ENCODE measurements around the gene SREBF2. TPM values are rescaled to one million over a fixed set of nuclear protein-coding genes. Genes with fewer than 3 reads are reported as not detected.
A peak's percentile ranks its signal among the peaks of the same experiment; 100 is the strongest.

Gene SREBF2
- total and polyA plus RNA-seq, 2 of the 13 experiments (the other 11 are each of a cell fraction or from before 2014, with no cell fraction given), result 53.8 to 72.6 TPM

DNA sequence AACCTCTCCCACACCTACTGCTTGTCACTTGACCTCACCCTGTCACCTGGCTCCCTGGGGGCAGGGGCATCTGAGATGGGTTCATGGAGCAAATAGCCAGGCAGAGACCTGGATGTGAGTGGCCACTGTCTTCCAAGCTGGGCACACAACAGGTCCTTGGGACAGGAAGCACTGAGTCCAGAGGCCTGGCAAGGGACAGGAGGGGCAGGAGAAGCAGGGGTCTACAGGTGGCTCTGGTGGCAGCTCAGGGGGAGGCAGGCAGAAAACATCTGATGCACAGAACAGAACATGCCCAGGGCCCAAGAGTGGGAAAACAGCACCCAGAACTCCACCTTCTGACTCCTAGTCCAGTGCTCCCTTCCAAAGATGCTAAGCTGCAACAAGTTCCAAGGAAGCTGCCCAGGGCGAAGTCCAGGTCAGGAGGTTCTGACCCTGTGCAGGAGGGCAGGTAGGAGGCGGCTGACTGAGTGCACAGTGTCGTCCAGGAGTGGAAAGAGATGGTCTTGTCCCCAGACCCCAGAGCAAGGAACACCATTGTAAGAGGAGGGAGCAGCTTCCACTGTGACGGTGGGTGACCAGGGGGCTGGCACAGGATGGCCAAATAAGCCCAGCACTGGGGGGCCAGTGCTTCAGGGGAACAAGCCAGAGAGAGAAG, 90.2 kb downstream of the SREBF2 start:
- DNase-seq (ENCODE audit: low spot score) (no peak), FAIRE-seq (no peak), ATAC-seq (no peak)
- peaks cover 59% of the 10 kb centered on the region for H3K4me1 ChIP-seq (ENCODE audit: insufficient read depth, low read length)
- no peak overlapping the region for H3K9ac ChIP-seq (ENCODE audit: insufficient read depth, low read depth, low read length)
- WGBS (ENCODE audit: low lambda C conversion rate), result 24% methylated on average over 4 of the region's 4 CpGs
- no peaks in the 10 kb centered on the region for H3K9me3 ChIP-seq (ENCODE audit: low read length)
- in situ Hi-C loops (cut with HindIII; ENCODE audit: extremely low pct_ligation_motif_present, low pct_unique_long_range_greater_than_20kb), result no loop called here
- H3K79me2 ChIP-seq (ENCODE audit: insufficient read depth, low read length), result no peaks in the 10 kb centered on the region
- intact Hi-C loops (cut with micrococcal nuclease; ENCODE audit: unreplicated experiment), result no loop called here
- no peaks in the 10 kb centered on the region for H4K20me1 ChIP-seq (ENCODE audit: insufficient read depth, low read length)
- H3K27ac ChIP-seq (ENCODE audit: extremely low read length, insufficient read depth, low read length), result no peak overlapping the region
- peaks cover 13 to 41% of the 10 kb centered on the region in 2 experiments; a peak in 4 of 5 replicates for H3K27me3 ChIP-seq (ENCODE audit: control insufficient read depth in 1 of 2, insufficient read depth in 2 of 2, low read length in 2 of 2)
- H2AFZ ChIP-seq (ENCODE audit: low read length), result no peak overlapping the region
- H3K4me3 ChIP-seq (replicated peaks in 1 of 3; ENCODE audit: insufficient read depth in 1 of 3, low read depth in 2 of 3, low read length in 3 of 3), result no peak overlapping the region
- H3K36me3 ChIP-seq (replicated peaks in 1 of 2; ENCODE audit: control insufficient read depth in 1 of 2, insufficient read depth in 2 of 2, low read length in 2 of 2), result no peaks in the 10 kb centered on the region
- TF ChIP-seq, protein P1, sequence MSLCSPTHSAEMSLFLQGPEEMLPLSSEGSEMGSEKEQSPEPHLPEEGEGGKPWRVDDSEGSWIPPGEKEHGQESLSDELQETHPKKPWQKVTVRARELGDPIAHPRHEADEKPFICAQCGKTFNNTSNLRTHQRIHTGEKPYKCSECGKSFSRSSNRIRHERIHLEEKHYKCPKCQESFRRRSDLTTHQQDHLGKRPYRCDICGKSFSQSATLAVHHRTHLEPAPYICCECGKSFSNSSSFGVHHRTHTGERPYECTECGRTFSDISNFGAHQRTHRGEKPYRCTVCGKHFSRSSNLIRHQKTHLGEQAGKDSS (CRISPR knock-in tag; IDR thresholded peaks at IDR 0.05; ENCODE audit: borderline replicate concordance, low read depth), result peak; percentile 87
- TF ChIP-seq NFATC3 (CRISPR knock-in tag; IDR thresholded peaks at IDR 0.05), result no peak
- no peak for TF ChIP-seq ZEB1 (IDR thresholded peaks at IDR 0.05; ENCODE audit: insufficient replicate concordance, low read depth)
- TF ChIP-seq RXRA (CRISPR knock-in tag; IDR thresholded peaks at IDR 0.05), result no peak
- no peak for TF ChIP-seq HOXA5 (CRISPR knock-in tag; IDR thresholded peaks at IDR 0.05)
- no peak for TF ChIP-seq MBD4 (IDR thresholded peaks at IDR 0.05; ENCODE audit: borderline replicate concordance, low read length)
- TF ChIP-seq POLR2A (IDR thresholded peaks at IDR 0.05; ENCODE audit: insufficient read depth in 1 of 2, low read depth in 2 of 2, low read length in 2 of 2), result 0 out of 4 replicates have a peak, but pooled peaks of 1 of the 2 experiments have one; percentile 13
- no TSS peak for BruUV-seq (replicated peaks)
- CTCF ChIA-PET (ENCODE audit: low intra/inter-chr PET ratio, low total read pairs), result no interaction called here
- no peak overlapping the region for H3K4me2 ChIP-seq (ENCODE audit: low read depth, low read length)
- POLR2A ChIA-PET, result no interaction called here

DNA sequence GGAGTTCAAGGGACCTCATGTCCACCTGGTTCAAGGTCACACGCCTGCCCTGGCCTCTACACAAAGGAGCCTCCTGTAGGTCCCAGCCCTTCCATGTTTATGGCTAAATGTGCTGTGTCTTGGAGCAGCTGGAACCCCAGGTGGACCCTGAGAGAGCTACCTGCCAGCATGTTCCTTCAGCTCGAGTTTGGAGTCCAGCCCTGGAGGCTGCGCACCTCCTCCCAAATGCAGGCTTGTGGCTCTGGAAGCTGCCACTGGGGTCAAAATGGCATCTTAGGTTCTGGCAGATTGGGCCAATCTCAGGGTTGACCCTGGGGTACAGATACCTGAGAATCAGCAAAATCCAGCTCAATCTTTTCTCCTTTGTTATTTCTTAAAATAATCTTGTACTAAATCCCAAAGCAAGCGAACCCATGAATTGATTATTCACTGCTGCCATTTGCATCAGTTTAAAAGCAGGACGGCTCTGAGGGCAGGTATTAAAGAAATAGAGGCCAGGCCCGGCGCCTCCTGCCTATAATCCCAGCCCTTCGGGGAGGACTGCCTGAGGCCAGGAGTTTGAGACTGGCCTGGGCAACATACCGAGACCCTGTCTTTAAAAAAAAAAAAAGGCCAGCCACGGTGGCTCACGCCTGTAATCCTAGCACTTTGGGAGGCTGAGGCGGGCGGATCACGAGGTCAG, 90.8 kb downstream of the SREBF2 start:
- intact Hi-C loops (cut with micrococcal nuclease; ENCODE audit: unreplicated experiment), result no loop called here
- CTCF ChIA-PET (ENCODE audit: low intra/inter-chr PET ratio, low total read pairs), result no interaction called here
- DNase-seq (ENCODE audit: low spot score), result no peak
- TF ChIP-seq ZNF432 (CRISPR knock-in tag; IDR thresholded peaks at IDR 0.05; ENCODE audit: borderline replicate concordance) (no peak), KMT2A (CRISPR knock-in tag; IDR thresholded peaks at IDR 0.05) (no peak), SMYD3 (CRISPR knock-in tag; IDR thresholded peaks at IDR 0.05) (no peak)
- TF ChIP-seq, protein P2, sequence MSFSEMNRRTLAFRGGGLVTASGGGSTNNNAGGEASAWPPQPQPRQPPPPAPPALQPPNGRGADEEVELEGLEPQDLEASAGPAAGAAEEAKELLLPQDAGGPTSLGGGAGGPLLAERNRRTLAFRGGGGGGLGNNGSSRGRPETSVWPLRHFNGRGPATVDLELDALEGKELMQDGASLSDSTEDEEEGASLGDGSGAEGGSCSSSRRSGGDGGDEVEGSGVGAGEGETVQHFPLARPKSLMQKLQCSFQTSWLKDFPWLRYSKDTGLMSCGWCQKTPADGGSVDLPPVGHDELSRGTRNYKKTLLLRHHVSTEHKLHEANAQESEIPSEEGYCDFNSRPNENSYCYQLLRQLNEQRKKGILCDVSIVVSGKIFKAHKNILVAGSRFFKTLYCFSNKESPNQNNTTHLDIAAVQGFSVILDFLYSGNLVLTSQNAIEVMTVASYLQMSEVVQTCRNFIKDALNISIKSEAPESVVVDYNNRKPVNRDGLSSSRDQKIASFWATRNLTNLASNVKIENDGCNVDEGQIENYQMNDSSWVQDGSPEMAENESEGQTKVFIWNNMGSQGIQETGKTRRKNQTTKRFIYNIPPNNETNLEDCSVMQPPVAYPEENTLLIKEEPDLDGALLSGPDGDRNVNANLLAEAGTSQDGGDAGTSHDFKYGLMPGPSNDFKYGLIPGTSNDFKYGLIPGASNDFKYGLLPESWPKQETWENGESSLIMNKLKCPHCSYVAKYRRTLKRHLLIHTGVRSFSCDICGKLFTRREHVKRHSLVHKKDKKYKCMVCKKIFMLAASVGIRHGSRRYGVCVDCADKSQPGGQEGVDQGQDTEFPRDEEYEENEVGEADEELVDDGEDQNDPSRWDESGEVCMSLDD (CRISPR knock-in tag; IDR thresholded peaks at IDR 0.05; ENCODE audit: borderline replicate concordance), result no peak
- TF ChIP-seq, protein P3, sequence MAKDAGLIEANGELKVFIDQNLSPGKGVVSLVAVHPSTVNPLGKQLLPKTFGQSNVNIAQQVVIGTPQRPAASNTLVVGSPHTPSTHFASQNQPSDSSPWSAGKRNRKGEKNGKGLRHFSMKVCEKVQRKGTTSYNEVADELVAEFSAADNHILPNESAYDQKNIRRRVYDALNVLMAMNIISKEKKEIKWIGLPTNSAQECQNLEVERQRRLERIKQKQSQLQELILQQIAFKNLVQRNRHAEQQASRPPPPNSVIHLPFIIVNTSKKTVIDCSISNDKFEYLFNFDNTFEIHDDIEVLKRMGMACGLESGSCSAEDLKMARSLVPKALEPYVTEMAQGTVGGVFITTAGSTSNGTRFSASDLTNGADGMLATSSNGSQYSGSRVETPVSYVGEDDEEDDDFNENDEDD (CRISPR knock-in tag; IDR thresholded peaks at IDR 0.05; ENCODE audit: borderline replicate concordance), result no peak

More for the DNA sequence above, 90.8 kb downstream of the SREBF2 start:
- FAIRE-seq (no peak), ATAC-seq (no peak)
- no peaks in the 10 kb centered on the region for H4K20me1 ChIP-seq (ENCODE audit: insufficient read depth, low read length)
- BruUV-seq (replicated peaks), result no TSS peak
- H2AFZ ChIP-seq (ENCODE audit: low read length), result no peak overlapping the region
- H3K4me2 ChIP-seq (ENCODE audit: low read depth, low read length), result no peak overlapping the region
- no peak overlapping the region for H3K9ac ChIP-seq (ENCODE audit: insufficient read depth, low read depth, low read length)
- H3K79me2 ChIP-seq (ENCODE audit: insufficient read depth, low read length), result no peaks in the 10 kb centered on the region
- H3K36me3 ChIP-seq (replicated peaks in 1 of 2; ENCODE audit: control insufficient read depth in 1 of 2, insufficient read depth in 2 of 2, low read length in 2 of 2), result no peaks in the 10 kb centered on the region
- H3K9me3 ChIP-seq (ENCODE audit: low read length), result no peaks in the 10 kb centered on the region
- in situ Hi-C loops (cut with HindIII; ENCODE audit: extremely low pct_ligation_motif_present, low pct_unique_long_range_greater_than_20kb), result no loop called here
- peaks cover 13 to 35% of the 10 kb centered on the region in 2 experiments; a peak in 4 of 5 replicates for H3K27me3 ChIP-seq (ENCODE audit: control insufficient read depth in 1 of 2, insufficient read depth in 2 of 2, low read length in 2 of 2)
- POLR2A ChIA-PET, result no interaction called here
- no peak overlapping the region for H3K27ac ChIP-seq (ENCODE audit: extremely low read length, insufficient read depth, low read length)
- H3K4me3 ChIP-seq (replicated peaks in 1 of 3; ENCODE audit: insufficient read depth in 1 of 3, low read depth in 2 of 3, low read length in 3 of 3), result no peak overlapping the region
- WGBS (ENCODE audit: low lambda C conversion rate), result 87% methylated on average over 12 of the region's 14 CpGs
- peaks cover 57% of the 10 kb centered on the region for H3K4me1 ChIP-seq (ENCODE audit: insufficient read depth, low read length)

Measured in HepG2 (cell line).